CD4-positive, alpha-beta T cell treated with Interleukin-6 for 4 hours (primary cell): ENCODE results near the gene ISG20L2.

Experiments
- DNase-seq: peaks from one replicate; pipeline ENCODE4 v3.0.0-alpha.2; 2020; ENCODE audit warnings: mixed read lengths

Gene ISG20L2

DNA sequence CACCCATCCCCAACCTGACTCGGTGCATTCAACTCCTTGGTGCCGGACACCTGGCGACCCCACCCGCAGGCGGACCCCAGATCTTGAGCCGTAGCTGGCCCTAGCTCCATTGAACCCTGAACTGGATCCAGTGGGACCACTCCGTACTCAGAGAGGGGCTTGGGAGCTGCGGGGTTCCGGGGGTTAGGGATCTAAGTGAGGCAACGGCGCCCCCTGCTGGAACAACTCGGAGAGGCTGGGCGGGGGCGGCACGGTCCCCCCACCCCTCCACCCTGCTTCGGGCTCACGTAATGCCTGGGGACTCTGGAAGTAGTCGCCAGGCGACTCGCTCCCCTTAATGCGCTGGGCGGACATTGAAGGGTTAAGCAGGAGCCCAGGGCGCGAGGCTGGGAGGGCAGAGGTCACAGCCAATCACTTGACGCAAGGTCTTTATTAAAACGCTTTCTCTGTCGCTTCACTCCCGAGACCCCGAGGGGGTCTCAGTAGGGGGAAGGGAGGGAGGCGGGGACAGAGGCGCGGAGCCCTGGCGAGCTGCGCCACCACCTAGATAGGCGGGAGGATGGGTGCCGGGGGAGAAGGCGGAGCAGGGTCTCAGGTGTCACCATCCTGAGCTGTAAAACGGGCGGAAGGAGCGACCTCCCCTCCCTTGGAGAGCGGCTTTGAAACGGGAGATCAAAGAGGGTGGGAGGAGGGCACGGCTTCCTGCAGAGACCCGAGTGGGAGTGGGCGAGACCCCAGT, 22.5 kb downstream of the ISG20L2 start:
- DNase-seq, result peak; percentile 78

GRCh38 chr1:156705321-156705917, 23.1 kb downstream of the ISG20L2 start, which contains the start of gene CRABP2:
TSS of gene CRABP2 (minus strand) at chr1:156705583. CDS start at chr1:156705446, 137 bp downstream.
- peak; percentile 43 for DNase-seq

GRCh38 chr1:156704930-156705320, 23.6 kb downstream of the ISG20L2 start:
- peak; percentile 55 for DNase-seq

DNA sequence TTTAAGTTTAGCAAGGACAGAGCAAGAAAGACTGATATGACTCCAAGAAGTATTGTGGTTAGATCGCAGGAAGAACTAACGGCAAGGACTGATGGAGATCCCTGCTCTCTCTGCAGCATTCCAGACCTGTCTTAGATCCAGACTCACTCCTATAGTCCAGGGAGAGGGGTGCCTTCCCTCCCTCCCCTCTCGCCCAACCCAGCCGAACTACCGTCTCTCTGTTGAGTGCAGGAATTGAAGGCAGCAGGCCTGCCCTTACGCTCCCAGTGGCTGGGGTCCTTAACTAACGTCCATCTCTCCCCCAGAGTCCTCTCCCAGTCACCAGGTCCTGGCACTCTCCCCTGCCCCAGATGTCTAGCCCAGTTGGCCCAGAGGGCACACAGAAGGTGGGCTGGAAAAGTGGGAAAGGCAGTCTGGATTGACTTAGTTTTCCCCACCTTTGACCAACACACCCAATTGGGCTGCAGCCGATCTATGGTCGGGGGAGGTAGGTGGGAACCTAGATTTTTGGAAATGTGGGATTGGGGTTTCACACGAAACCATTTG, 24.3 kb downstream of the ISG20L2 start:
- no peak for DNase-seq

- no peak for DNase-seq
Measured at GRCh38 chr1:156703741-156704140, 24.8 kb downstream of the ISG20L2 start.

- DNase-seq, result no peak
Measured at GRCh38 chr1:156703336-156703735, 25.2 kb downstream of the ISG20L2 start.

DNA sequence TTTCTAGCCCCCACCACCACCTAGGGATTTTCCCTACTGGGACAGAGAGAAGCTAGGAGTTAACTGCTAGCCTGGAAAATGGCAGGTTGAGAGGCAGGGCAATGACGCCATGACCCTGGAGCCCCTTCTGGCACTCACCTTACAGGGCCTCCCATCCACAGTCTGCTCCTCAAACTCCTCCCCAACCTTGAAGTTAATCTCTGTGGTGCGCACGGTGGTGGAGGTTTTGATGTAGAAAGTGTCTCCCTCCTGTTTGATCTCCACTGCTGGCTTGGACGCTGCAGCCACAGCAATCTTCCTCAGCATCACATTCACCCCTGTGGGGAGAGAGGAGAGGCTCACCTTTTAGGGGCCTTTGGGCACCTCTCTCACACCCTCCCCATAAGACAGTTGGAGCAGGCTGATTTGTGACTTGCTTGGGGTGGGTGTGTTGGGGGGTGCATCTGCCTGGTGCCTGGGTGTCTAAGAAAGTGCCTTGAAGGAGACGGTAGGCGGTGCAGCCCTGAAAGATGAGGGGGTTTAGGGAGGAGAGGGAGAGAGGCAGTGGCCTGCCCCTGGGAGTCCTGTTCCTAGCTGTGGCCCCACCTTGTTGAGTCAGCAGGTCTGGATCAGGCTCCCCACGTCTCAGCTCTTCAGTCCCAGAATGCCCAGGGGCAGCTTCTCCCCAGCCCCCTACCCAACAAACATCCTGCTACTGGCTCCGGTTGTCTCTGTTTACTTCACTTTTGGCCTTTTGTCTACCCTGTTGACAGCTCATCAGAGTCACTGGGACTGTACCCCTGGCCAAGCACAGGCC, 27.6 kb downstream of the ISG20L2 start:
- DNase-seq, result no peak

GRCh38 chr1:156698995-156699394, 29.6 kb downstream of the ISG20L2 start:
- DNase-seq, result no peak

GRCh38 chr1:156697481-156697880, 31.1 kb downstream of the ISG20L2 start:
- DNase-seq, result no peak

DNA sequence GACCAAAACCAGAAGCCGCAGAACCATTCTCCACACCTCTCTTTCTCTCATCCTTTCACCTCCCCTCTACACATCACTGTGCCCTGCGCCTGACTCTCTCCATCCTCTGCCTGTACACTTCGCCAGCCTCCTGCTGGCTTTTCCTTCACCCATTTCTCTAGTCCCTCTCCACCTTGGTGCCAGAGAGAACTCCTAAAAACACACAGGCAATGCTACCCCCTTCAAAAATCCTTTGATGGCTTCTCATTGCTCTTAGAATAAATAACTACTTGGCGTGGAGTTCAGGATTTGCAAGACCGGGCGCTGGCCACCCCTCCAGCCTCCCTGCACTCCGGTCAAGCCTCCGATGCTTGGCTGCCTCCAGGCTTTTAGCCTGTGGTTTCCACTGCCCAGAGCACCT, 31.8 kb downstream of the ISG20L2 start:
- no peak for DNase-seq

GRCh38 chr1:156694690-156694962, 33.9 kb downstream of the ISG20L2 start:
- DNase-seq, result no peak

DNA sequence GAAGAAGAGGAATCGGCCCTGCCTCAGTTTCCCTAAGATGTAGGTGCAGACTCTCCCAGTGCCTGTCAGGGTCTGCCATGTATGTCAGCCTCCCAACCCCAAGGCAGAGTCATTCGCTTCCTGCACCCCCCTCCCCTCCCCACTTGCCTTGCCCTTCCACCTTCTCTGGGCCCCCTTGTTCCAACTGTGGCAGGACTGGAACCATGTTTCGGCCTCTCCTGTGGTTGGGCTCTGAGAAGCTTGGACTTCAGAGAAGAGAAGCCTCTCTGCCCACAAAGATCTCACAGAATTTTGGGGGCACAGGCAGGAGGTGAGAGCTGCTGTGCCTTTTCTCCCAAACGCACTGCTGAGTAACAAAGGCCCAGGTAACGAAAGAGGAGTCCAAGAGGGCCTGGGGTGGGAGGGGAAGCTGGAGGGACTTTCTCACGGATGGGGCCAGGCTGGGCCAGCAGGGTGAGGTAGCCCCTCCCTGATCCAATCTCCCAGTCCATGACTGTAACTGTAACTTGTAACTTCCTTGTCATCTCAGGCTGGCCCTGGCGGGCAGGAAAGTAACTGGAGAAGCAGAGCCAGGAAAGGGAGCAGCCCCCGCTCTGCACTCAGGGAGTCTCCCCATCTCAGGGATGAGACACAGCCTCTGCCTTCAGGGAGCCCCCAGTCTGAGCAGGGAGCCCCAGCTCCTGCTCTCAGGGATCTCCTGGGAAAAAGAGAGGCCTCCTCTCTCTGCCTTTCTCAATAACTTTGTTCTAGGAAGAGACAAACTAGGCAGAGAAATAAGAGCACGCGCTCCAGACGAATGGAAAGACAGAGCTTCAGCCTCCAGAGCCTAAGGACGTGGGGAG, 34.5 kb downstream of the ISG20L2 start:
- no peak for DNase-seq

DNA sequence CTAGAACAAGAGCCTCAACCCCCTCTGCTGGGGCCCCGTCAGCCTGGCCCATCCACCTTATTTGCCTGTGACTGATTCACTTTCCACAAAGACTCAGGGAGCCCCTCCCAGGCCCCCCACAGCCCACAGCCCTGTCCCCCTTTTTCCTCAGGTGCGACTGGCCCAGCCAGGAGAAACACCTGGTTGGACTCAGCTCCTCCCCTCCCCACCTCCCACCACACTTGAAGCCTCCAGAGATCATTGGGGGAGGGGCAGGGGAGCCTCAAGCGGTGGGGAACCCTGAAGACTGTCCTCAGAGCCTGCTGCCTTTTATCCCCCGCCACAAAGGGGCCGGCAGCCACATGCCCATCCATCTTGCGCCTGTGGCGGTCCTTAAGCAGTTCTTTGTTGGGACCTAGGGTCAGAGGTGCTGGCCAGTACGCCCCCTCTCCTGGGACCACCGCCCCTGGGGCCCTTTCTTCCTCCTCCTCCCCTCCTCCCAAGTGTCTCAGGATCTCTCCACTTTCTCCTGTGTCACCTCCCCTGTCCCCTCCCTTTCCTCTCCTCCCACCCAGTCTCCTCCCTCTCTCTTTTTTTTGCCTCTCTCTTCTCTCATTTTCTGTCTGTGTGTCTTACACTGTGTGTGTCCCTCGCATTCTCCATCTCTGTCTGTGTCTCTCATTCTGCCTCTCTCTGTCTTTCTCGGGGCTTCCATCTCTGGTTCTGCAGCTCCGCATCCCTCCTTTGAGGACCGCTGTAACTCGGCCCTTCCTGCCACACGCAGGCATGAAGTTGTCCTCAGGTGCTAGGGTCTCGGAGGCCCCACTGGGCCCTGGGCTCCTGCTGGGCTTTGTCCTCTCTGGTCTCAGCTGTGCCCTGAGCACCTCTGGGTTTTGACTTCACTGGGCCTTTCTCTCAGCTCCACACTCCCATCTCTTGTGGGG, 35.4 kb downstream of the ISG20L2 start:
- DNase-seq, result no peak

DNA sequence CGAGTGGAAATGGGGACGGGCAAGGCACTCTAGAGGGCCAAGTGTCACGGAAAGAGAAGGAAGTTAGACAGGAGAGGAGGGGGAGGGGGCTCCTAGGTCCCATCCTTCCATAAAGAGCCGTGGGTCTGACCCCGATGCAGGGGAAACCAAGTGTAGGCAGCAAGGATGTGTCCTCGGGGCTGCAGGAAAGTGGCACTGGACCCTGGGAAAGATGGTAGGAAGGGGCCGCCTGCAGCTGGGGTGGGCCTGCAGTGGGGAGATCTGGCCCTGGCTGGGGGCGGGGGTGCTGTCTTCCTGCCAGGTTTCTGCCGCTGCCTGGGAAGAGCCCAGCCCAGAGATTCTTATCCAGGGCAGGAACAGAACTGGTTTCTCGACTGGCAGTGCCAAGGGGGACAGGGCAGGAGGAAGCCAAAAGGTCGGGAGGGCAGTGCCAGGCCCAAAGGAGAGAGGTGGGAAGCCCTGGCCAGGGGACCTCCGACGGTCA, 36.1 kb downstream of the ISG20L2 start:
- no peak for DNase-seq

DNA sequence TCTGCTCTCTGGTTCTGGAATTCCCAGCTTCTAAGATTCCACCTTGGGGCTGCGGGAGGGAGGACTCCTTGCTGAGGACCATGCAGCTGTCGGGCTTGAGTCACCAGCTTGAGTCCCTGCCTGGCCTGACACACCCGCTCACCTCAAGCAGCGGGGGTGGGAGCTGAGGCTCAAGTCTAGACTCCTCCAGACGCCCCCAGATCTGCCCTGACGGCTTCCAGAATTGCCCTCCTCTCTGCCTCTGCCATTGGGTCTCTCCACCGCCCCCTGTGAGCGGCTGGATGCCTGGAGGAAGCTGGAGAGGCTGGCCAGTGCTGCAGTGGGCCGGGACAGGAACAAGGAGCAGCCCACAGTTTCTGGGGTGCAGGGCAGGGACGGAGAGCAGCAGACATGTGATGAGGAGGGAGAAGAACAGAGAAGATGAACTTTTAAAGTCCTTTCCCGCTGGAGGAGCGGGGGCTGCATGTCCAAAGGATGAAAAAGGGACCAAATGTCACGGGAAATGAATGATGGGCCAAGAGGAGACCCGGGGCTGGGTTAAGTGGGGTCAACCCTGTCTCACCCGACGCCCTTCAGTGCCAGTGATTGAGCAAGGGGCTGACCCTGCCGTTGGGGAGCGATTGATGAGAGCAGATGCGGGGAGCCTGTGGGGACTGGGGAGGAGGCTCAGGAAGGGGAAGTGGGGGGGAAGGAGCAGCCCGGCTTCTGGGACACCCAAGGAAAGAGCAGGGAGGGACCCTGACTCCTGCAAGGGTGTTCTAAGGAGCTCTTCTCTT, 36.7 kb downstream of the ISG20L2 start:
- no peak for DNase-seq

DNA sequence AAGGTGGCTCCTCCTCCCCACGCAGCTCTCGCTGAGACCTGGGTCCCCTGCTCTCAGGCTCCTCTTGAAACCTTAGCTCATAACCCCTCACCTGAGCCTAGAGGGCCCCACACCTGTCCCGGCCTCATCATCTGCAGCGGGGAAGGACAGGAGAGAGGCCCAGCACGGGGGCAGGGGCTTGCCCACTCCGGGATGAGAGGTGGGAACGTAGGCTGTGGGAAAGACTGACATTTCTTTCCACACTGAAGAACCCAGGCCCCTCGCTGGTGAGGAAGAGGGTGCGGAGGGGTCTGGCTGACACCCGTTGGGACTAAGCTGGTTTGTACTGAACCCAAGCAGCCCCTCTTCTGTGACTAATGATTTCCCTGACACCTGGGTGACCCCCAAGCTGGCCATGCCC, 37.4 kb downstream of the ISG20L2 start:
- no peak for DNase-seq

GRCh38 chr1:156690675-156691036, 37.9 kb downstream of the ISG20L2 start:
- DNase-seq, result no peak

DNA sequence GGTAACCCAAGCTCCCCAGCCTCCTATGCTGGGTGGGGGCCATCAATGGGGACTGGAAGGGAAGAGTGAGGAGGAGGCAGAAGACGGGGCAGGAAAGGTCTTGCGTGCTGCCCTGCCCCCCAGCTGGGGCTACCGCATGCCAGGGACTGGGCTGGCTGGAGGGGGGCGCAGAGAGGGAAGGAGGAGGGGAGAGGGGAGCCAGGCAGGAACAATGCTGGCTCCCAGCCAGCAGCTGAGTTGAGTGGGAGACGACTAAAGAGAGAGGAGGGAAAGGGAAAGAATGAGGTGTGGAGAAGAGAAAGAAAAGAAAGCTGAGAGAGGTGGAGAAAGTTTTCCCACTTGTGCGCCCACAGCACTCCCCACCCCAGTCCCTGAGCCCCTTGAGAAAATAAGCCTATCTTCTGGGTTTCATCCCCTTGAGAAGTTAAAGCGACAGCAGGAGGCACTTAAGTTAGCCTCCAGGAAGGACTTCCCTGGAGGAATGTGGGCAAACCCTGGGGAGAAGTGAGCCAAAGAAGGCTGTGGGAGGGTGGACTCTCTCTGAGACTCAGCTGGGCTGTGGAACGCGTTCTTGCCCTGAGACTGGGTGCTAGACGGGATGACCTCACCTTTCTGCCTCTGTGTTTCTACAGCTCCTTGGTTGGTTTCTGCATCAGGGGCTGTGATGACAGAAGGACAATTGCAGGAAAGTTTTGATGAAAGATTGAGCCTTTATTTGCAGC, 38.5 kb downstream of the ISG20L2 start:
- DNase-seq, result no peak

DNA sequence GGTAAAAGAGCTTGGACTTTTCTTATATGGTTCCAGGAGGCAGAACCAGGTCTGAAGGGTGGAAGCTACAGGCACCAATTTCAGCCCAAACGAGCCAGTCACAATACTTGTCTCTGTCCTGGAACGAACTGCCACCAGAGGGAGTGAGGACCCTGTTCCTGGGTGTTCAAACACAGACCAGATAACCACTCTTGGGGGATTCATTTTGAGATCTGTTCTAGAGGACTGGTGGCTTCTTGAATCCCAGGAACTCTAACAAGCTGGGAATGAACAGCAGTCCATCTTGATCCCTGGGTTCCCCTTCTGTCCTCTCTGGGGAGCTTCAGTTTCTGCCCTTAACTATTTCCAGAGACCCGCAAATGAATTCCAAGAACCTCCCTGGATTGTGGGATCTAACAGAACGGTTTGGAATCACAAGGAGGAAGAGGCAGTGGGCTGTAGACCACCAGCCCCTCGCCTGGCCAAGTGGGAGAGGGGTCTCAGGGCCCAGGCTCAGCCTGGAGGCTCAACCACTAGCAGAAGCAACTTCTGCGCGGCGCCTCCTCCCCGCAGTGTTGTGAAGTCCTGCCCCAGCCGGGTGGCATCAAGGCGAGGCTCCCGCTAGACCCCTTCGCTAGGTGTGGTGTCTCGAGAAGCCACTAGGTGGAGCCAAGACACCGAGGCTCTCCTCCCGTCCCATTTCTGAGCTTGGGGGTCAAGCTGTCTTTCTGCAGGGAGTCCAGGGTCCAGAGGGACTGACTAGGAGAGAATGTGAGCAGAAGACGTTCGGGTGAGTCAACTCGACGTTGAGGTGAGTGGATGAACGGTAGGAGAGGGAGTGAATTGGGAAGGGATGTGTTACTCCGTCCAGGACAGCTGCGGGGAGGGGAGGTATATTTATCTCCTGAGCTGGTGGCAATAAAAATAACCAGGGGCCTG, 39.3 kb downstream of the ISG20L2 start:
- peak; percentile 83 for DNase-seq
